Kidney (tissue), 14 donors: ENCODE results near the gene FBLN2. TPM values are rescaled to one million over a fixed set of nuclear protein-coding genes. Genes with fewer than 3 reads are reported as not detected.

Experiments used
- DNase-seq, 5 donors: peaks; one replicate each; pipeline ENCODE4 v3.0.0-alpha.2; 2013 to 2020
- FAIRE-seq: peaks from 2 replicates; lab custom pipeline; 2012; peaks lifted over from hg19 to GRCh38; lab: Jason Lieb, UNC
- H3K27ac ChIP-seq, 2 donors: one replicate each; pipeline ENCODE4 v1.7.0; 2013; ENCODE audit warnings: low read depth in 2 of 2, low read length in 2 of 2, inconsistent platforms in 1 of 2
- H3K27me3 ChIP-seq: one replicate; pipeline ENCODE4 v1.7.1; 2013; ENCODE audit warnings: low read length, inconsistent platforms; ENCODE audit not compliant: control insufficient read depth, insufficient read depth
- H3K36me3 ChIP-seq, 3 donors: one replicate each; pipeline versions ENCODE4 v1.7.0 to v1.7.1; 2013; ENCODE audit warnings: low read length in 3 of 3, control low read depth in 1 of 3, inconsistent platforms in 1 of 3; ENCODE audit not compliant: insufficient read depth in 3 of 3, control insufficient read depth in 2 of 3
- H3K4me1 ChIP-seq, 3 donors: one replicate each; pipeline versions ENCODE4 v1.7.0 to v1.7.1; 2013; ENCODE audit warnings: low read length in 3 of 3, inconsistent platforms in 1 of 3, low read depth in 1 of 3; ENCODE audit not compliant: control insufficient read depth in 2 of 3, insufficient read depth in 2 of 3
- H3K4me3 ChIP-seq, 3 donors: one replicate each; pipeline versions ENCODE4 v1.7.0 to v1.8.1; 2013; ENCODE audit warnings: low read length in 3 of 3, control low read depth in 1 of 3, inconsistent platforms in 1 of 3
- H3K9ac ChIP-seq, 3 donors: one replicate each; pipeline versions ENCODE4 v1.7.0 to v1.7.1; 2013; ENCODE audit warnings: low read length in 3 of 3, control low read depth in 1 of 3, inconsistent platforms in 1 of 3
- H3K9me3 ChIP-seq, 3 donors: one replicate each; pipeline versions ENCODE4 v1.7.0 to v1.7.1; 2013; ENCODE audit warnings: low read length in 3 of 3, control low read depth in 1 of 3, inconsistent platforms in 1 of 3; ENCODE audit not compliant: control insufficient read depth in 2 of 3, insufficient read depth in 1 of 3
- intact Hi-C: fragments of 100-400 bp; cut with DNase I; formaldehyde crosslinking; loops from one replicate; pipeline ENCODE4 v1.11.1; 2022
- polyA plus RNA-seq: library from polyadenylated mRNA; stranded (reverse); fragments of 350-450 nt; fragmentation: Illumina TruSeq; extraction: RNeasy Lipid Tissue Mini Kit (QIAGEN cat#74804); gene quantifications from one replicate; pipeline ENCODE4 v1.2.3, GENCODE V29; 2014; ENCODE audit warnings: low read depth, low replicate concordance; ENCODE audit not compliant: insufficient read depth
- total RNA-seq: library from RNA; stranded (reverse); fragmentation: NEBNext Ultra II Directional; extraction: Animal tissue kit (Norgen Biotek cat#: 25700); gene quantifications from one replicate; pipeline ENCODE4 v1.2.1, GENCODE V29; 2021
- TF ChIP-seq, protein P1 (sequence below): IDR thresholded peaks from 3 replicates; pipeline ENCODE4 v1.5.1; 2012; ENCODE audit warnings: mild to moderate bottlenecking, moderate library complexity, borderline replicate concordance; ENCODE audit not compliant: insufficient read depth; ENCODE audit errors: extremely low read depth
- donor health status: control.
- donor health status: control.
- donor health status: control.
- donor health status: control.
- donor health status: control.
- donor health status: DM: yes; HTN: yes; CAD: no.
- donor health status: Normal renal cell carcinoma (clear cell type).

The FBLN2 gene
- total and polyA plus RNA-seq, 2 donors from 2014 or later, result 3.2 to 43.4 TPM

DNA sequence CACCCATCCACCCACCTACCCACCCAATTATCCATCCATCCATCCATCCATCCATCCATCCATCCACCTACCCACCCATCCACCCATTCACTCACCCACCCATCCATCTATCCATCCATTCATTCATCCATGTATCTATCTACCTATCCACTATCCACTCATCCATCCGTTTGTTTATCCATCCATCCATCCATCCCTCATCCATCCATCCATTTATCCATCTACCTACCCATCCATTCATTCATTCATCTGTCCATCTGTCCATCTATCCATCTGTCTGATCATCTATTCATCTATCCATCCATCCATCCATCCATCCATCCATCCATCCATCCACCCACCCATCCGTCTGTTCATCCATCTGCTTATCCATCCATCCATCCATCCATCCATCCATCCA lies 65.7 kb downstream of the FBLN2 start:
- no peak for FAIRE-seq
- DNase-seq, result no peak
- Histone ChIP-seq H3K36me3 (no peaks in the 10 kb centered on the region), H3K9ac (no peak overlapping the region), H3K9me3 (peaks cover 0 to 4% (median 0%) of the 10 kb centered on the region in 3 donors), H3K4me1 (no peaks in the 10 kb centered on the region), H3K27ac (no peak overlapping the region), H3K4me3 (no peak overlapping the region), H3K27me3 (no peaks in the 10 kb centered on the region)
- TF ChIP-seq, protein P1, sequence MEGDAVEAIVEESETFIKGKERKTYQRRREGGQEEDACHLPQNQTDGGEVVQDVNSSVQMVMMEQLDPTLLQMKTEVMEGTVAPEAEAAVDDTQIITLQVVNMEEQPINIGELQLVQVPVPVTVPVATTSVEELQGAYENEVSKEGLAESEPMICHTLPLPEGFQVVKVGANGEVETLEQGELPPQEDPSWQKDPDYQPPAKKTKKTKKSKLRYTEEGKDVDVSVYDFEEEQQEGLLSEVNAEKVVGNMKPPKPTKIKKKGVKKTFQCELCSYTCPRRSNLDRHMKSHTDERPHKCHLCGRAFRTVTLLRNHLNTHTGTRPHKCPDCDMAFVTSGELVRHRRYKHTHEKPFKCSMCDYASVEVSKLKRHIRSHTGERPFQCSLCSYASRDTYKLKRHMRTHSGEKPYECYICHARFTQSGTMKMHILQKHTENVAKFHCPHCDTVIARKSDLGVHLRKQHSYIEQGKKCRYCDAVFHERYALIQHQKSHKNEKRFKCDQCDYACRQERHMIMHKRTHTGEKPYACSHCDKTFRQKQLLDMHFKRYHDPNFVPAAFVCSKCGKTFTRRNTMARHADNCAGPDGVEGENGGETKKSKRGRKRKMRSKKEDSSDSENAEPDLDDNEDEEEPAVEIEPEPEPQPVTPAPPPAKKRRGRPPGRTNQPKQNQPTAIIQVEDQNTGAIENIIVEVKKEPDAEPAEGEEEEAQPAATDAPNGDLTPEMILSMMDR, result no peak
- intact Hi-C loops, result no loop called here

DNA sequence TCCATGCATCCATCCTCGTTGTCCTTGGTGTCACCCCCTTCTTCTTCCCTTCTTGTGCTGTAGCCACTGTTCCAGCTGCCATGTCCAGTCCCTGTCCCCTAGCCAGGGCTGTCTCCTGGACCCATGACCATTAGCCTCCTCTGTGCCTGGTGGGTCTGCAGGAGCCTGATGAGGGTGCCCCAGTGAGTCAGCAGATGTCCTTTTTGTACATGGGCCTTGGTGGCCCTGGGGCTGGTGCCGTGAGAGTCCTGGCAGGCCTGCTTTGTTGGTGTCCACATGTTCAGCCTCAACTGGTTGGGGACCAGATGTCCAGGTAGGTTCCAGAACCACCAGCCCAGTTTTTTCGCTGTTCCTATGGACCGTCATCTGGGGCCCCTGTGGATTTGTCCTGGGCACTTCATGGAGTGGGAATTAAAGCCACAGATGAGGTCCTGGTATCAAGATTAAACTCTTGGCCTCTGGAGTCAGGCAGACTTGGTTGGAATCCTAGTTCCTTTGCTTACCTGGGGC lies 66.1 kb downstream of the FBLN2 start:
- Histone ChIP-seq H3K27ac (no peak overlapping the region), H3K4me3 (no peak overlapping the region), H3K27me3 (no peaks in the 10 kb centered on the region), H3K36me3 (no peaks in the 10 kb centered on the region), H3K4me1 (no peaks in the 10 kb centered on the region), H3K9ac (no peak overlapping the region), H3K9me3 (peaks cover 0 to 4% (median 0%) of the 10 kb centered on the region in 3 donors)
- FAIRE-seq (no peak), DNase-seq (no peak)
- intact Hi-C loops, result no loop called here
- TF ChIP-seq, protein P1, result no peak

DNA sequence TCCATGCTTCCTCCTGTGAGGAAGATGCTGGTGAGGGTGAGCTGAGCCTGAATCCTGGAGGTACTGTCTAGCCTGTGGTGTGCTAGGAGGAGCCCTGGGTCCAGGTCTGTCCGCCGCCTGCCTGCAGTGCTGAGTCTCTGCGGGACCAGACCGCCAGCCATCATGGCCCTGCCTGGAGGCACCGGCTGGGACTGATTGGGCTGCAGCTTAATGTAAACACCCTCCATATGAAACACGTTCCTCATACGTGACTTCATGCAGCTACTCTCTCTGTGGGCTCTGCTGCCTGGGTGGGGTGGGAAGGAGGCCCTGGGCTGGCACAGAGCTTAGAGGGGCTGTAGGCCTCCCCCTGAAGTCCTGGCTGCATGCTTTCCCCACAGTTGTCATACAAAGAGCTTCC lies 67.4 kb downstream of the FBLN2 start:
- no peak overlapping the region for H3K9ac ChIP-seq
- no peaks in the 10 kb centered on the region for H3K4me1 ChIP-seq
- DNase-seq (no peak), FAIRE-seq (no peak)
- no peaks in the 10 kb centered on the region for H3K27me3 ChIP-seq
- H3K4me3 ChIP-seq, result no peak overlapping the region
- H3K36me3 ChIP-seq, result no peaks in the 10 kb centered on the region
- H3K9me3 ChIP-seq, result peaks cover 0 to 4% (median 0%) of the 10 kb centered on the region in 3 donors
- TF ChIP-seq, protein P1, result no peak
- no peak overlapping the region for H3K27ac ChIP-seq
- intact Hi-C loops, result no loop called here
